Measurements from ENCODE around the gene FNBP1L.

Gene FNBP1L

GRCh38 chr1:93577536-93578432, 129.9 kb downstream of the FNBP1L start:
- no peak overlapping the region; the same call in 1 of the 2 replicates for H3K27ac ChIP-seq
- TF ChIP-seq CTCF (conservative IDR thresholded peaks at IDR 0.05) (no peak), ZFX (IDR thresholded peaks at IDR 0.05) (no peak)

GRCh38 chr1:93578433-93578830, 130.5 kb downstream of the FNBP1L start:
- TF ChIP-seq ZFX (IDR thresholded peaks at IDR 0.05) (no peak), CTCF (conservative IDR thresholded peaks at IDR 0.05) (no peak)
- peak overlapping the region; percentile 79 for H3K27ac ChIP-seq

- H3K27ac ChIP-seq = peak overlapping the region; percentile 79
- TF ChIP-seq CTCF (conservative IDR thresholded peaks at IDR 0.05) (no peak), ZFX (IDR thresholded peaks at IDR 0.05) (no peak)
Measured at GRCh38 chr1:93578911-93579825, 131.2 kb downstream of the FNBP1L start.

GRCh38 chr1:93579891-93580290, 132.0 kb downstream of the FNBP1L start:
- TF ChIP-seq CTCF (conservative IDR thresholded peaks at IDR 0.05) (no peak), ZFX (IDR thresholded peaks at IDR 0.05) (no peak)
- H3K27ac ChIP-seq = peak overlapping the region; percentile 79

- peak overlapping the region; percentile 98; the same call in 1 of the 2 replicates for H3K27ac ChIP-seq
- no peak for TF ChIP-seq CTCF (conservative IDR thresholded peaks at IDR 0.05)
- no peak for TF ChIP-seq ZFX (IDR thresholded peaks at IDR 0.05)
Measured at GRCh38 chr1:93581917-93582850, 134.3 kb downstream of the FNBP1L start.

- TF ChIP-seq ZFX (IDR thresholded peaks at IDR 0.05) = no peak
- no peak for TF ChIP-seq CTCF (conservative IDR thresholded peaks at IDR 0.05)
- peak overlapping the region; percentile 98 for H3K27ac ChIP-seq
Measured at GRCh38 chr1:93584261-93585003, 136.5 kb downstream of the FNBP1L start.

Measured in C4-2B (cell line).